Measurements from ENCODE around the gene PNMA1.
"Not testable (repeated sequence)": the region's sequence is repeated elsewhere in the genome, so short reads cannot be mapped to it uniquely, and the experiment has no call there.

The PNMA1 gene

DNA sequence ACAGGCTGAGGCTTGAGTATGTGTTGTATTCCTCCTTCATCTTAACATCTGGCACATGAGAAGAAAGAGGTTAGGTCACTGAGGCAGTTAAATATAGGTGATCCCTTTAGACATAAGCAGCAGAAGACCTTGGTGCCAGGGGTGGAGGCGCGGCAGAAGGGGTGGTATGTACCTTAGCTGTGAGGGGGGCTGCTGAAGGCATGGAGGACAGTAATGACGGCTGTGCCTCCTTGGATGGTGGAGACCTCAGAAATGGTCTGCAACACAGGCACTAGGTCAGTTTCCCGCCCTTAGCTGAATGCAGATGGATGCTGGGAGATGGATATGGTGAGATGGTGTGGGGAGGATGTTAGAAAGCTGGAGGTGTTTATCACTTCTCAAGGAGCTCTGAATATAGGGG, 1.5 kb upstream of the PNMA1 start:
- no peak for DNase-seq

DNA sequence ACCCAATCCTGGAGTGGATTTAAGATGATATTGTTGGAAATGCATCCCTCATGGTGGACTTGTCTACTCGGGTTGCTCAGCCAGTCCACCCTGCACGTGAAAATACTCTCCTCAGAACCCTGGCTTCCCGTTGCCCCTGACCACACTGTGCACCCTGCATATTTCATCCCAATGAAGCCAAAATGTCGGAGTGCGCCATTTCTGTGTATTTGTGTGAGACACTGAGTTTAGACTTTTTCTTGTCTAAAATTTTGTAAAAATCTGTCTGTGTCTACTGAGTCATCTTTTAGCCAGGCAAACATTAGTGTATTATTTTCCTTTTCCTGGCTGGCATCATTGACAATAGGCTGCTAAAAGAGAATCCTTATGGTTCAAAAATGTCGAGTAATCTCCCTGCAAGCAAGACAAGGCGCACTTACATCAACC, 485 bp upstream of the PNMA1 start:
- DNase-seq: peak; percentile 77

DNA sequence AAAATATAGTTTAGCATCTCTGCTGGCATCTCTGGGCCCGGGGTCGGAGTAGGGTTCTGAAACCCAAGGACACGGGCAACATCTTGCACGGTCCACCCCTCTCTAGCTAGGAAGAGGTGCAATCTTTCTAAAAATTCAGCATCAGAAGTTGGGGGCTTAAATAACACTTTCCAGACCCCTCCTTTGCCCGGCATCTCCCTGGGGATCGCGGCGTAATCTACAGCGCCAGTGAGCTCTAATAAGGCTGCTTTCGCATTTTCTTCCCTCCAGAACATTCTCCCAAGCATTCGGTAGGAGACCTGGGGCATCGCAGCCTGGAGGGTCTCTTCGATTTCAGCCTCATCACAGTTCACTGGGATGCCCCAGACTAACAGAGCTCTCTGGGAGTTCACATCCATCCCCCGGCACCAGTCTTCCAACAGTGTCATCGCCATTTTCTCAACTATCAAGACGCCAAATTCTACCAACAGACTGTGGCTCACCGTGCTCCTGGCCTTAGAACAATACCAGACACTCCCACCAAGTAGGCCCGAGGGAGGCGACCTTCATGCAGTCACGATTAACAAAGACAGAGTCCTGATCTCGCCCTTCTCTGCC, 880 bp downstream of the PNMA1 start:
- DNase-seq: peak; percentile 34

DNA sequence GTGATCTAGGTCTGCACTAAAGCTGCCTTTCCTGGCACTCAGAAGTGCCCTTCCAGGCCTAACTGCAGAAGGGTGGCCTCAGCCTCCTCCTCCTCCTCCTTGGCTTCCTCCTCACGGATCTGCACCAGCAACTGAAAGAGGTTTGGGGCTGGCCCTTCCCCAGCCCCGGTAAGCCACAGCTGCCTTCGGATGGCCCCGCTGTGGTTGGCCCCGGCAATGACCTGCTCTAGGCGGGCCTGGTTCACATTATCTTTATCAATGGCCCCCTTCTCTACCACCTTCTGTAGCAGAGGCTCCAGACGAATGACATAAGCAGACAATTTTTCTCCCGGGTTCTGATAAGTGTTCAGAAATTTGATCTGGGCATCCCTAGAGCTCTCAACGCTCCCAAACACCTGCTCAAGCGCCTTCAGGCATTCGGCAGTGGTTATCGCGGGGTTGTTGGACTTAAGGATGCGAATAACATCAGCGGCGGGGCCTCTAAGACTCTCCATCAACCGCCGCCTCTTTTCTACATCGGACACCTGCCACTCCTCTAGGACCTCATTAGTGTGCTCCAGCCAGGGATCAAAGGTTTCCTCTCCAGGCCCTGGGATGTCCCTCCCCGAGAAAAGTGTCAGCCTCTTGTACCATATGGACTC, 1.5 kb downstream of the PNMA1 start:
- DNase-seq: peak; percentile 53

DNA sequence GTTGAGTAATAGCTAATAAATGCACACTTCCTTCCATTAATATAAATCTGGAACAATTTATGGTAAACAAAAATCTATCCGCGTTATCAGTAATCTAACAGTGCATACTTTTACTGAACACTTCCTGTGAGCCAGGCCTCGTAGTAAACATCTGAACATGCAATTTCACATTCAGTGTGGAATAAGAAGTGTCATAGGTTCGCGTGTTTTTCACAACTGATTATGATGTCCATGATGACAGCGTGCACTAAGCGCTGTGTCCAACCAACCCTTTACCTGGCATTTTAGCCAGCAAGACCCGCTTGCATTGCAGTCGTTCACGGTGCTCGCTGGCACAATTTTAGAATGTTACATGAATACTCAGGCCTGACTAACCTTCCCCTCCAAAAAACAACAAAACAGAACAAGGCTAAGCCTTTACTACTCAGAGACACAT, 2.1 kb downstream of the PNMA1 start:
- no peak for DNase-seq

DNA sequence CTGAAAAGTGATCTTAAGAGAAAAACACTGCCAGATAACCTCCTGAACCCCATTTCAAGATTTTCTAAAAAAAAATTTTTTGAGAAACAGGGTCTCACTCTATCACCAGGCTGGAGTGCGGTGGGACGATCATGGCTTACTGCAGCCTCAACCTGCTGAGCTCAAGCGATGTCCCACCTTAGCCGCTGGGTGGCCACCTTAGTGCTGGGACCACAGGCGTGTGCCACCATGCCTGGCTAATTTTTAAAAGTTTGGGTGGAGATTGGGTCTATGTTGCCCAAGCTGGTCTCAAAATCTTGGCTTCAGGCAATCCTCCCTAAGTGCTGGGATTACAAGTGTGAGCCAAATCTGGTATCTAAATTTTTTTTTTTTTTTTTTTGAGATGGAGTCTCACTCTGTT, 3.4 kb downstream of the PNMA1 start:
- no peak for DNase-seq

DNA sequence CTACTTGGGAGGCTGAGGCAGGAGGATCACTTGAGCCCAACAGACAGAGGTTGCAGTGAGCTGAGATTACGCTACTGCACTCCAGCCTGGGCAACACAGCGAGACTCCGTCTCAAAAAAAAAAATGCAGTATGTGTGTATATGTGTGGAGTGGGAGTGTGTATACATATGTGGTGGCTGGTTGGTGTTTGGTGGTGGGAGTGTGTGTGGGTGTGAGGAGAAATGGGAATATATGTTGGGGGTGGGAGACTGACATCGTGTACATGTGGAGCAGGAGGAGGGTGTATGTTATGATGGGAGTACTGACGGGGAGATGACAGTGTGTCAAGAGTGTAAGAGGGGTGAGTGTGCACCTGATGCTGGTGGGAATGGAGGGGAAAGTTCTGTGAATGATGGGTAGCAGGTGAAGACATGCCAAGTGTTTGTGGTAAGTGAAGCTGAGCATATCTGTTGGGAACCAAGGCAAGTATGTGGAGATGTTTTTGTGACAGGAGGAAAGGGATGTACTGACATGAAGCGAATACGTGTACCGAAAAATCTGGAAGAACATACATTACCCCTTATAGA, 4.2 kb downstream of the PNMA1 start:
- DNase-seq: no peak

DNA sequence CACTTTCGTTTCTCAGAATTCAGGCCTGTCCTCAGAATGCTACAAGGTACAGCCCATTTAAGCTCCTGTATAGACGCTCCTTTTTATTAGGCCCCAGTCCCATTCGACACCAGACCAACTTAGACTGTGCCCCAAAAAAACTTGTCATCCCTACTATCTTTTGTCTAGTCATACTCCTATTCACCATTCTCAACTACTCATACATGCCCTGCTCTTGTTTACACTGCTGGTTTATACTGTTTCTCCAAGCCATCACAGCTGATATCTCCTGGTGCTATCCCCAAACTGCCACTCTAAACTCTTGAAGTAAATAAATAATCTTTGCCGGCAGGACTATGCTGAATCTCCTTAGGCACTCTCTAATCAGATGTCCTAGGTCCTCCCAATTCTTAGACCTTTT, 6.1 kb downstream of the PNMA1 start:
- DNase-seq: not testable (repeated sequence)

DNA sequence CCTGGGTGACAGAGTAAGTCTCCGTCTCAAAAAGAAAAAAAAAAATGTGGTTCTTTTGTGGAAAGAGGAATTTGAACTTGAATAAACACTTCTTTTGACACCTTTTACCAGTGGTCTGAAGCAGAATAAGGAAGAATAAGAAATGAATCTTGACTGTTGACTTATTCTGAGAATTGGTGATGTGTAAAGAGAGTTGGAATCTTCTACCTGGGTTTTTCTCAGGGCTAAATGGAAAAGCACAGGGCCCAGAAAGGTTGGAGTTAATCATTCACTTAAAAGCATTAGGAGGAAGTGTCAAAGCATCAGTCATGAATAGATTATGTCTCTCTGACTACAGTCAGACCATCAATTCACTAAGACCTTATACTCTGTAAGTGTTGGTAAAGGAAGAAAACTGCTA, 13.9 kb downstream of the PNMA1 start:
- DNase-seq: peak; percentile 52

DNA sequence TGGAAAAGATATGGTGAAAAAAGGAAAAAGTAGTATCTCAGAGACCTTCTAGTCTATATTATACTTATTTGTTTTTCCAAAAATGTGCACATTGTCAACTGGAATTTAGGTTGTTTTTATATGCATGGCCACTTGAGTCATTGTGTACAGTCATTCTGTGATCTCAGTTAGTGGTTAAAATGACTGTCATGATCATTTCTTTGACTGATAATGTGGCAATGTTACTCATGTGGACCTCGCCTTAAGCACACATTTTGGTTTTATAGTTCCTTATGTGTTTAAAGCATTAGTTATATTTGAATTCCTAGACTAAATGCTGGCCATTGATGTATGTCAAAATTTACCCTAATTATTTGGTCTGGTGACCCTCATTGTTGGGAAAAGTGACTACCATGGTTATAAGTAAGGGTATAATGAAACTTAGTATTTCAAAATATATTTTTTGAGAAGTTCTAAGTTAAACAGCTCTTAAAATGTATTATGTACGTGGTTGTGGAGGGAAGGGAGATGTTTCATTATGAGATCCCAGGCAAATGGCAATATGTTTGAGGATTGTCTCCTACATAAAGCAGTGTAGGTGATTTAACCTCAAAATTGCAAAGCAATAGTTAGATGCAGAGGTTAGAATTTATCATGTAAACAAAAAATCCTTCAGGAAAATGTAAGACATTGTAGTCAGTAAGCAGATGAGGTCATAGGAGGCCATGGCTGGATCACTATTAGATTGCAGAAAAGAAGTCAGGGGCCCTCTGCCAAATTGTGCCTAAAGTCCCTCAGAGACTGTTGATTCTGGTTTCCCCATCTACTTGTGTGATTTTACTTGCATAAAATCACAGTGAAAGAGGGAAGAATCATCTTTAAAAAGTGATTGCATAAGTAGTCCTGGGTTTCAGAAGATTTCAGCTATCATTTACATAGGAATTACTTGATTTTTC, 17.5 kb downstream of the PNMA1 start:
- no peak for DNase-seq

DNA sequence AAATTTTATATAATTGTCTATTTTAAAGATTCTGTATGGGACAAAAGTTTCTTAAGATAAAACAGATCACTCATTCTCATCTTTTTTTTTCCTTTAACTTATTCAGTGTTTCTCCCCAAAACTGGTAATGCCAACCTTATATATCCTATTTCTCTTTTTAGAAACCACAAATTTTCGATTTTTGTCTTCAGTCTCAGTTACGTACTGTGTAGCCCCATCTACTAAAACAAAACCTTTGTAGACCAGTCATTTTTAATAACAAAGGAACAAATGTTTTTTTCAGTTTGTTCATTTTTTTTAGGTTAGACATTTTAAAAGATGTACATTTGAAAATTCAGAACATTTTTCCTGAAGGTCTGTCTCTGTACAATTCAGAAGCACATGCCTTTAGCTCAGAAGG, 18.2 kb downstream of the PNMA1 start:
- DNase-seq: no peak

DNA sequence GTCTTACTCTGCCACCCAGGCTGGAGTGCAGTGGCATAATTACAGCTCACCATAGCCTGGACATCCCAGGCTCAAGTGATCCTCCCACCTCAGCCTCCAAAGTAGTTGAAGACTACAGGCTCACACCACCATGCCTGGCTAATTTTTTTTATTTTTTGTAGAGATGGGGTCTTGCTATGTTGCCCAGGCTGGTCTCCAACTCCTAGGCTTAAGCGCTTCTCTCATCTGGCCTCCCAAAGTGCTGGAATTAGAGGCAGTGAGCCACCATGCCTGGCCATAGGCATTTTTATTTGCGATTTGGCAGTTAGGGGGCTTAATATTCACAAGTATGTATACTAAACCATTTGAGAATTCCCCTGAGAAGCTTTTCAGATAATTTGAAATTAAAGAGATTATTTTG, 19.1 kb downstream of the PNMA1 start:
- no peak for DNase-seq

DNA sequence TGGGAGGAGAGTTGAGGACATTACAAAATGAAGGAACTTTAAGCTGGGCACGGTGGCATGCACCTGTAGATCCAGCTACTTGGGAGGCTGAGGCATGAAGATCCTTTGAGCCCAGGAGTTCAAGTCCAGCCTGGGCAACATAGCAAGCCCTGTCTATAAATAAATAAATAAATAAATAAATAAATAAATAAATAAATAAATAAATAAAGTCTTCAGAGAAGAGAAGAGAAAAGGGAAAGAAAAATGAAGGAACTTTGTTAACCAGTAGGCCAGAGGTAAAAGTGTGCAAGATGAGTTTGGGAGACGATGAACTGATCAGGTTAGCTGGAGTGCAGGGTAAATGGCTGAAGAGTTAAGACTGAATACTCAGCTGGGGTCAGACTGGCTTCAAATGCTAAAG, 20.1 kb downstream of the PNMA1 start:
- DNase-seq: no peak

DNA sequence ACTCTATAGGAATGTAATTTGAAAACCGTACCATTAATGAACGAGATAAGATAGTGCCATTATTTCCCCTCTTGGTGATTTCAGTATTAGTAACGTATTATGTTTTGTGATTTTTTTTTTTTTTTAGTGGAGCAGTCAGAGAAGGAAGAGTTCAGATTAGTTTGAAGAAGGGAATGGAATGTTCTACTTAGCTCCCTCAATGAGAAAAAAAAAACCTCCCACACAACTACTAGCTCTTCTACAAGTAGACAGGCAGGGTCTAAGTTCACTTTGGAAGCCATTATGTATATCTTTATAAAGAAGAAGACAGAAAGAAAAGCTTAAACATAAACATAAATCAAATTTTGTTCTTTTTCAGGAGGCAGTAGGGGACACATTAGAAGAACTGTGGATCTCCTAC, 27.3 kb downstream of the PNMA1 start:
- DNase-seq: no peak

DNA sequence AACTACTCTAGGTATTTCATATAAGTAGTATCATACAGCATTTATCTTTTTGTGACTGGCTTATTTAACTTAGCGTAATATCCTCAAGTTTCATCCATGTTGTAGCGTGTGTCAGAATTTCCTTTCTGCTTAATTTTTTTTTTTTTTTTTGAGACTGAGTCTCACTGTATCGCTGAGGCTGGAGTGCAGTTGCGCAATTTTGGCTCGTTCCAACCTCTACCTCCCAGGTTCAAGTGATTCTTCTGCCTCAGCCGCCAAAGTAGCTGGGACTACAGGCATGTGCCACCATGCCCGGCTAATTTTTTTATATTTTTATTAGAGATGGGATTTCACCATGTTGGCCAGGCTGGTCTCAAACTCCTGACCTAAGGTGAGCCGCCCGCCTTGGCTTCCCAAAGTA, 28.9 kb downstream of the PNMA1 start:
- DNase-seq: no peak

DNA sequence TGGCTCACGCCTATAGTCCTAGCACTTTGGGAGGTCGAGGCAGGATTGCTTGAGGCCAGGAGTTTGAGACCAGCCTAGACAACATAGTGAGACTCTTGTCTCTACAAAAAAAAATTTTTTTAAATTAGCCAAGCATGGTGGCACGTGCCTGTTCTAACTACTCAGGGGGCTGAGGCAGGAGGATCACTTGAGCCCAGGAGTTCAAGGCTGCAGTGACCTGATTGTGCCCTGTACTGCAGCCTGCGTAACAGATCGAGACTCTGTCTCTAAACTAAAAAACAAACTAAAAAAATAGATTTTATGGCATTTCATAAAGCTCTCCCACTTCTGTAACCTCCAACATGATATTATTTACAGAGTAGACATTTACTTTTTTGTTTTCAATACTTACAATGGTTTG, 29.6 kb downstream of the PNMA1 start:
- no peak for DNase-seq

DNA sequence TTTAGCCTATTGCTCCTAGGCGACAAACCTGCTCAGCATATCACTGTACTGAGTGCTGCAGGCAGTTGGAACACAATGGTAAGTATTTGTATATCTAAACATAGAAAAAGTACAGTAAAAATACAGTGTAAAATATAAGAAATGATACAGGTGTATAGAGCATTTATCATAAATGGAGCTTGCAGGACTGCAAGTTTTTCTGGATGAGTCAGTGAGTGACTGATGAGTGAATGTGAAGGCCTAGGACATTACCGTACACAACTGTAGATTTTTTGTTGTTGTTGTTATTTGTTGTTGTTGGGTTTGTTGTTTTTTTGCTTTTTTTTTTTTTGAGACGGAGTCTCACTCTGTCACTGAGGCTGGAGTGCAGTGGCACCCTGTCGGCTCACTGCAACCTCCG, 33.4 kb downstream of the PNMA1 start:
- DNase-seq: no peak

DNA sequence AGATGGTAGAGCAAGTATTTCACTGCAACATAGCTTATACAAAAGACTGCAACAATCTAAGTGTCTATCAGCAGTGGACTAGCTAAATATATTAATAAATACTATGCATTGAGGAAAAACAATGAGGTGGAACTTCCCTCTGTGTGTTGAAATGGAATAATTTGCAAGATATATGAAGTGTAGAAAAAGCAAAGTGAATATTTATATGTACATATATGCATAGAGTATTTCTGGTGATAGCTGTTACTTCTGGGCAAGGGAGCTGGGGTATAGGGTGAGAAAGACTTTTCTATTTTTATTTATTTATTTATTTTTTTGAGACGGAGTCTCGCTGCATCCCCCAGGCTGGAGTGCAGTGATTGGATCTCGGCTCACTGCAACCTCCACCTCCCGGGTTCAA, 35.5 kb downstream of the PNMA1 start:
- no peak for DNase-seq

DNA sequence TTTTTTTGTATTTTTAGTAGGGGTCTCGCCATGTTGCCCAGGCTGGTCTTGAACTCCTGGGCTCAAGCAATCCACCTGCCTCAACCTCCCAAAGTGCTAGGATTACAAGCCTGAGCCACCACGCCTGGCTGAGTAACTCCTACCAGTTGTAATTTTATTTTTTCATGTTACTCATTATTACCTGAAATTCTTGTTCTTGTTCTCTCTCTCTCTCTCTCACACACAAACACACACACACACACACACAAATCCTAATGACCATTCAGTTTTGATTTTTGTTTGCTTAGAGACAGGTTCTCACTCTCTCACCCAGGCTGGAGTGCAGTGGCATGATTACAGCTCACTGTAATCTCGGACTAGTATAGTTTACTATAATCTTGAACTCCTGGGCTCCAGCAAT, 39.2 kb downstream of the PNMA1 start:
- DNase-seq: peak; percentile 26

DNA sequence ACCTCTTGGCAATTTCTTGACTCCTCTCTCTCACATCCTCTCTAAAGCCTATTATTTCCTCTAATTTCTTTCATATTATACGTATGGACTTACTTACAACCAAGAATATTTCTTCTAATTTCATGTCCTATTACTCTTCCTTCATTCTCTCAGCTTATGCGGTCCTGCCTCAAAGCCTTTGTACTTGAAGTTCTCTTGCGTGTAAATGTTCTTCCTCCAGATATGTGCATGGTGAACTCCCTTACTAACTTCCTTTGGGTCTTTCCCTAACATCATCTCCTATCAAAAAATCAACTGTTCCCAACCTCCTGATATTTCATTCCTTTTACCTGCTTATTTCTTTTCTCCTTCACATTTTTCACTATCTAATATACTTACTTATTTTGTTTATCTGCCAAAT, 46.3 kb downstream of the PNMA1 start:
- DNase-seq: no peak

DNA sequence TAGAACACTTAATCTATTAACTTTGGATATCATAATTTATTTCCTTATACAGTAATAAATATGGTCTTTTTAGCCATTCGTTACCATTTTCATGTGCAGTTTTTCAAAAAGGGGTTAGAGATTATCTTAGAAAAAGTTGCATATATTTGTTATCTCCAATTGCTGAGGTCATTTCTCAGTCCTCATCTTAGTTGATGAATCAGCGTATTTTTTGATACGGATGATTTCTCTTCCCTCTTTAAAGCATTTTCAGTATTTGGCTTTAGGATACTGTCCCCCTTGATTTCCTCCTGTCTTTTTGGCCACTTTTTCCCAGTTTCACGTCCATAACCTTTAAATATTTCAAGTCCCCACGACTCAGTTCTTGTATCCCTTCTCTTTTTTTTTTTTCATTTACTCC, 47.6 kb downstream of the PNMA1 start:
- no peak for DNase-seq

DNA sequence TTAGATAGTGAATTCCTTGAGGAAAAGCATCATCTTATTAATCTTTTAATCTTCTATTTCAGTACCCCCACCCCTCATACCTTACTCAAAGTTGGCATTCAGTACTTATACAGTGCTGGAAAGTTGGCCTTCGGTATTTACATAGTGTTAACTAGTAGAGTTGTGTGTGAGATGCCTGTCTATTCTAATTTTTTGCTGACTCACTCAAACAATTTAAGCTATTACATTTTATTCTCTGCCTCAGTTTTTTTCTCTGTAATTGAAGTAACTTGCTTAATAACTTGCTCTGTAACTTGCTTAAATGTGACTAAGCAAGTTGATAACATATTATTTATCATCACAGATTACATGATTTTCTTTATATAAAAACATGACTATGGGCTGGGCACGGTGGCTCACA, 49.1 kb downstream of the PNMA1 start:
- DNase-seq: no peak

DNA sequence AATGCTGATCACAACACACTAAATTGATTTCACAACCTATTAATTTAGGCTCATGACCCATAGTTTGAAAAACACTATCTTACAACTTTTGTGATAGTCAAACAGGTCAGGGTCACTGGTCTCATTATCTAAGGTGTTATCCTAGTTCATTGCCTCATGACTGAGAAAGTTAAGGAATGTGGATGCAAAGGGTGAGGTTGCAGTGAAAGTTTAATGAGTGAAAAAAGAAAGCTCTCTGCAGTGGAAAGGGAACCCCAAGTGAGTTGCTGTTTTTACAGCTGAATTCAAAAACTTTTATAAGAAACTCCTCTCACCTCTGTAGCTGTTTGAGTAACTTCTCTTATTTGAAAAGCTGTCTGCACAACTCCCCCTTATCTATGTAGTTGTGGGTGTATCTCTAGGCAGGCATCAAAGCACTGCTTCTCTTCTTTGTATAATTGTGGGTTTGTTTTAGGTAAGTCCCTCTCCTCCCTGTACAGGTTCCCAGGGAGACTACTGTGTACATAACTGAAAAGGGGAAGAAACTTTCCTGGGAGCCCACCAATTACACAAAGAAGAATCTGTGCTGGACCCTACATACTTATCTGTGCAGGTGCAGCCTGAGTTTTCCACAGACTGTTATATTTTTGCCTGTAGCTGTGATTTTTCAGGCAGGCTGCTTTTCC, 50.5 kb downstream of the PNMA1 start:
- DNase-seq: no peak

Measured in DMS53 (cell line).